HG02870 (cell line): ENCODE results near the gene CATSPER3.

Experiments used
- ATAC-seq: cut with Tn5 transposase; IDR thresholded peaks from one replicate; pipeline ENCODE4 v1.9.1; 2021; ENCODE audit warnings: mild to moderate bottlenecking, moderate library complexity; ENCODE audit not compliant: unreplicated experiment

The CATSPER3 gene

DNA sequence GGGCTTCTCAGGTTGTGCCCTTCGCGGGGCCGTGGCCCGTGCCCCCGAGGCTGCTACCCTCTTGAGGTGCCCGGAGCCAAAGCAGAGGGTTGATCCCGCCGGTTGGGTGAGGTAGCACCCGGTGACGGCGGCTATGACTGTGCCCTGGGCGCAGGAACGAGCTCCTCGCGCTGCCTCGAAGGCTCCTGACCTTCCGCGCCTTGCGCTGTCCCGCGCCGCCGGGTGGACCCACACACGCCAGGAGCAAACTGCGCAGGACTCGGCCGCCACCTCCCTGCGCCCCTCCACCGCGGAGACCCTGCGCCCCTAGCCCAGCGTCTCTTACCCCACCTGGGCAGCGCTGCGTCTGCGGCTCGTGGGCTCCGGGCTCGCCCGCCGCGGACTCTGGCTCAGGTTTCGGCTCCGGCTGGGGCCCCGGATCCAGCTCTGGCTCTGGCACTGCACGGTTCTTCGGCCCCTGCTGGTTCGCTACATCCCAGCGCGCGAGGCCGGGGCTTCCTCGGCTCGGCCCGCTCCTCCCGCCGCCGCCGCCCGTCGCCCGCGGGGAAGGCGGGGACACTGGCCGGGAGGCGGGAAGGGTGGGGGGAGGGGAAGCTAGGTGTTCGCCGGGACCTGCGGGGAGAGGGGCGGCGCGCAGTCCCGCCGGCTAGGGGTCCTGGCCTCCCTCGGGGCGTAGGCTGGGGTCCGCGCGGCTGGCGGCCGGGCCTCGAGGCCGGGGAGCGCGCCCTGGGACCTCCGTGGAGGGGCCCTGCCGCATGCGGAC is 71.7 kb downstream of the CATSPER3 start:
- ATAC-seq: no peak

DNA sequence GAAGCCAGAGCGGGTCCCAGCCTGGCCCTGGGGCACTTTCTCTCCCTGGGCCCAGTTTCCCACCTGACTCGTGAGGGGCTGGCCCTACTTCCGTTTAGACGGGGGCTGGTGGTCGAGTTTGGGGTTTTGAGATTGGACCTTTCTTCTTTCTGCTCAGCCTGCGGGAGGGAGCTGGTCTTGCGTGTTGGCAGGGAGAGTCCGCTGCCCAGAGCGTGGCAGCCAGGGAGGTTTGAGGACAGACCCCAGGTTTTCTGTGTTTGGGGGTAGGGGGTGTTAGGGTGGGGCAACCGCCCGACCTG is 72.3 kb downstream of the CATSPER3 start:
- no peak for ATAC-seq

- ATAC-seq: no peak
Observed at GRCh38 chr5:135040333-135041144, 72.8 kb downstream of the CATSPER3 start.

DNA sequence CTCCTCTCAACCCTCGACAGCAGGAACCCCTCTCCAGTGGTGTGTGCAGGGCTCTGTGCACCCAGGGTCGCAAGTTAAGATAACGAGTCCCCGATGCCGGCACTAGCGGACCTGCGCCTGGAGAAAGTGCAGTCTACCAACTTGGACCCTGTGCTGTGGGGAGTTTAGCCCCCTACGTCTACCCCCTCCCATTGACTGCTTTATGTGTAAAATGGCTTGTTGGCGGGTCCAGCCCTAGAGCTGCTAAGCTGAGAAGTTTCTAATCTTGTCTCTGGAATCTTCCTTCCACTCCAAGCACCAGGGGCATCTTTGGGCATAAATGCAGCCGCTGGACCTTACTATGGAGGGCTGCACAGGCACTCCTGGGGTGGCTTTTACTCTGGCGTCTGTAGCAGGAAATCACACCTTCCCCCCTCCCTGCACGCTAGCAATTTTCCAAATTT is 73.5 kb downstream of the CATSPER3 start:
- ATAC-seq: no peak

GRCh38 chr5:135041726-135042125 is 74.0 kb downstream of the CATSPER3 start:
- no peak for ATAC-seq

- ATAC-seq: no peak
Observed at GRCh38 chr5:135042595-135042994, 74.9 kb downstream of the CATSPER3 start.

- no peak for ATAC-seq
Observed at GRCh38 chr5:135045488-135045887, 77.8 kb downstream of the CATSPER3 start.

DNA sequence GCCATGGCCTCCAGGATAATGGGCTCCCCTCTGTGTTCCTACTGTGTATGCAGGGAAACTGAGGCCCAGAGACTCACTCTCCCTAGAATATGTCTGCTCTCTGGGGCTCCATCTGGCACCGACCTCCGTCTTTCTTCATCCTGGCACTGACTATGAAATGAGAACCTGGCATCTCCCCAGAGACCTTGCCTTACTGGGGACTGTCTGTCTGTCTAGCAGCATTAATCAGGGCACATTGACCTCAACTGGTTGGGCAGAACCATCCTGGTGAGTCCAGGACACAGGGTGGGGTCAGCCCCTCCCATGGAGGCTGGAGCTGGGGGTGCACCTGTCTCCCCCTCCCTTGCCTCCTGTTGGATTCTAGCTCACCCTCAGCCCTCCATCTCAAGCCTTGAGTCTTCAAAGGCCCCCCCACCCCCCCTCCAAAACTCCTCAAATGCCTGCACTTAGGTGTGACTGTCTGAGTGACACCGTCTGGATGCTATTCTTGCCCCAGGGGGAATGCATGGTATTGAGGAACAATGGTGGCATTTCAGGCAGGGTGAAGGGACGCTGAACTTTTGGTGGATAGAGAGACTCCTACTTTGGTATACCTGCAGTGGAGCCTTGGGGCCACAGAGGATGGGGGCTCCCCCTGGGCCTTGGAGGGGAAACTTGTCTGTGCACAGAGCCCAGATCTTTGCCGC is 79.1 kb downstream of the CATSPER3 start:
- ATAC-seq: no peak

DNA sequence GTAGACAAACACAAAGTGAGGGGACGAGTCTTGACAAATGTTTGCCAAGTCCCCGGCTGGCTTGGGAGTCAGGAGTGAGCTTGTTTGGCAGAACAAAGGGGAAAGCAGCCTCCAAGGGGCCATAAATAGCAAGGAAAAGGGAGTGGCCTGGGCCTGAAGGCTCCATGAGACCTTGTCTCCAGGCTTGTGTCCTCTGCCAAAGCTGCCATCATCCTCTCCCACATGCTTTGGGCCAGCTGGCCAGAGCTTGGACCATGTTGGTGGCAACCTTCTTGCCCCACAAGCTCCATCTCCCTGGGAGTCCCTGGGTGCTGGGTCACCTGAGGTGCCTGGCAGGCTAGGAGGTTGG is 79.6 kb downstream of the CATSPER3 start:
- no peak for ATAC-seq

DNA sequence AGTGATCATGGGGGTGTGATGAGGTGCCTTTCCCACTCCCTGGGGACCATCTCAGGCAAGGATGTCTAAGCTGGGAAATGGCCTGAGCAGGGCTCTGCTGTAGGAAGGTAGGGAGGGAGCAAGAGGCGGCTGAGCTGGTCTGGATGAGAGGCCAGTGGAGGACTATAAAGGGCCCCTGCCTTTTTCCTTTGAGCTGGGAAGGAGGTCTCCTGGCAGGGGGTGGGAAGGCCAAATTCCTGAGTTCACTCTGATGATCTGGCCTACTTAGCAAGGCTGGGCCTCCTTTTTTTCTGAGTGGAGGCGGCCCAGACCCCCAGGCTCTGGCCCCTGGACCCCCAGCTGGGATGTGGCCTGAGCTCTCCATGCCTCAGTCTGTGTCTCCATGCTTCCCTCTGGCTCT is 80.6 kb downstream of the CATSPER3 start:
- no peak for ATAC-seq

DNA sequence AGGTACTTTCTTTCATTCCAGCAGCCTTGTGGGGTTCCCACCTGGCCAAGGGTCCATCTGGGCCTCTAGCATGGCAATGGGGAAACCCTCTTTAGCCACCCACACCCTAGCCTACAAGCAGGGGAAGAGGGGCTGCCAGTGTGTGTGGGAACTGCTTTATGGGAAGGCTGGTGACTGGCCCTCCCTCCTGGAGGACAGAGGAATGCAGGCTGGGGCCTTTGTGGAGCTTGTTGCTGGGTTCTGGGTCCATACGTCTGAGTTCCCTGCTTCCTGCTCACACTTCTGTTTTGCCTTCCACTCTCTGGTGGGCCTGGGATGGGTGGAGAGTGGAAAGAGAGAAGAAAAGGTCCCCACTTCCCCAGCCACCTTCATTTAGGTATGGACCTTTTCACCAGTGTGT is 81.2 kb downstream of the CATSPER3 start:
- no peak for ATAC-seq

- ATAC-seq: no peak
Observed at GRCh38 chr5:135050244-135050767, 82.6 kb downstream of the CATSPER3 start.

- ATAC-seq: no peak
Observed at GRCh38 chr5:135051399-135051798, 83.7 kb downstream of the CATSPER3 start.

GRCh38 chr5:135051872-135052271 is 84.2 kb downstream of the CATSPER3 start:
- no peak for ATAC-seq

GRCh38 chr5:135052511-135053145 is 84.9 kb downstream of the CATSPER3 start:
- no peak for ATAC-seq

GRCh38 chr5:135053278-135053677 is 85.6 kb downstream of the CATSPER3 start:
- ATAC-seq: peak; percentile 89

GRCh38 chr5:135053989-135054388 is 86.3 kb downstream of the CATSPER3 start:
- ATAC-seq: no peak

DNA sequence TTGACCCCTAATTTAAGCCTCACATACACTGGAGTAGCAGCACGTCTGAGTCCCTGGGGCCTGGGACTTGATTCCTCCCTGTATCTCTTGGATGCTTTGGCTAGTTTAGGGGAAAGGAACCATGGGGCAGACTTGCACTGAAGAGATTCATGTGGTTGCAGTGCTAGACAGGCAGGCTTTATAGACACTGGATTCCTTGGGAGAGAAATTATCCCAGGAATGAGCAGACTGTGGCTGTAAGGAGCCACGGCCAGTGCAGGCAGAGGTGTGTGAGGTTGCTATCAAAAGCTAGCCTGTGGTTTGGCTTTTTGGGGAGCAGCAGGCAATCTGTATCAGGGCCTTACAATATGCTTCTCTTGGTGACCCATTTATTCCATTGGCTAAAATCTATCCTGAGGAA is 86.8 kb downstream of the CATSPER3 start:
- ATAC-seq: no peak

- ATAC-seq: no peak
Observed at GRCh38 chr5:135055396-135055795, 87.7 kb downstream of the CATSPER3 start.

GRCh38 chr5:135056316-135057030 is 88.8 kb downstream of the CATSPER3 start:
- no peak for ATAC-seq

DNA sequence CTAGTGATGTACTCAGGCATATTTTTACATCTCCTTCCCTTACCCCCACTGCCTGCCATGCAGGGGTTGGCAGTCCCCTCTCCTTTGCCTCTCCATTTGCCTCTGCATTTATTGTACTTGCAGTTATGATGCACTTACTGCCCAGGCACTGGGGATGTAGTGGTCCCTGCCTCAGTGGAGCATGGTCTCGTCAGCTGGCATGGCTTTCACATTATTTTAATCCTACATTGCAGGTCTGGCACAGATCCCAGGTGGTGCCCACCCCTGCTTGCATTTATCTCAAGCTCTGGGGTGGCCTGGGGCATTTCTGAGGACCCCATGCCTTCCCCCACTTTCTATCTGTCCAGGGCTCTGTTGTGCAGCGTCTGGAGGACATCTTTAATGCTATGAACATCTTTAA is 89.5 kb downstream of the CATSPER3 start:
- no peak for ATAC-seq
